K562 (cell line): ENCODE measurements around the gene ORAI3.

Experiments
- ARID3A ChIP-seq: IDR thresholded peaks from 2 replicates; pipeline ENCODE4 v1.6.1; 2012; ENCODE audit warnings: low read depth, low read length, improper control_type of control experiment, borderline replicate concordance
- CHCHD3 ChIP-seq: fragments of 250-450 bp; sonication (Bioruptor Pico); IDR thresholded peaks from 2 replicates; pipeline ENCODE4 v2.1.2; 2022; ENCODE audit warnings: mild to moderate bottlenecking
- CTCF ChIP-seq, 3 experiments: IDR thresholded peaks in 2 of 3; conservative IDR thresholded peaks in 1 of 3; 2 replicates each; pipeline ENCODE4 v1.5.1; 2011 to 2012; ENCODE audit warnings: low read length in 3 of 3, mild to moderate bottlenecking in 3 of 3, control low read depth in 2 of 3, improper control_type of control experiment in 1 of 3, inconsistent platforms in 1 of 3, low read depth in 1 of 3, mixed read lengths in 1 of 3, moderate library complexity in 1 of 3; ENCODE audit not compliant: insufficient read depth in 2 of 3
- JUND ChIP-seq, 2 experiments: IDR thresholded peaks; 2 replicates in 1 of 2; 3 replicates in 1 of 2; pipeline ENCODE4 v1.6.1; 2011; ENCODE audit warnings: borderline replicate concordance in 2 of 2, low read depth in 2 of 2, low read length in 2 of 2, improper control_type of control experiment in 1 of 2, missing biosample characterization in 1 of 2, missing genetic modification characterization in 1 of 2, missing genetic modification reagents in 1 of 2
- SRF ChIP-seq, 2 experiments: fragments of 250-450, 450-650 bp in 1 of 2; sonication (Bioruptor Pico) in 1 of 2; sonication (generic) in 1 of 2; formaldehyde crosslinking; IDR thresholded peaks; 2 replicates each; pipeline versions ENCODE4 v1.5.0 to v1.5.1; 2020 to 2022; ENCODE audit warnings: mild to moderate bottlenecking in 1 of 2, missing genetic modification reagents in 1 of 2
- ZKSCAN8 ChIP-seq: fragments of 200-800 bp; sonication (Bioruptor generic); IDR thresholded peaks from 2 replicates; pipeline ENCODE4 v1.6.1; 2016; ENCODE audit warnings: missing genetic modification characterization, missing compliant biosample characterization
- ZNF41 ChIP-seq: fragments of 250-450 bp; sonication (Bioruptor Pico); conservative IDR thresholded peaks from 2 replicates; pipeline ENCODE4 v1.4.0; 2020; ENCODE audit warnings: mild to moderate bottlenecking

GRCh38 chr16:30937692-30938091 lies 11.2 kb upstream of the ORAI3 start:
- TF ChIP-seq ARID3A (no peak), JUND (IDR thresholded peaks at IDR 0.05; ENCODE audit: borderline replicate concordance, low read depth, low read length) (no peak), JUND (tag; IDR thresholded peaks at IDR 0.05; ENCODE audit: borderline replicate concordance, low read depth, low read length) (no peak), CTCF (IDR thresholded peaks at IDR 0.05 in 2 of 3, conservative IDR thresholded peaks at IDR 0.05 in 1 of 3; ENCODE audit: insufficient read depth in 2 of 3, low read depth in 1 of 3, low read length in 3 of 3) (no peak), CHCHD3 (CRISPR knock-in tag) (no peak), ZNF41 (CRISPR knock-in tag) (no peak), ZKSCAN8 (CRISPR knock-in tag) (no peak), SRF (CRISPR knock-in tag; IDR thresholded peaks at IDR 0.05) (no peak)
